ENCODE measurements around the gene ISLR2.

GRCh38 chr15:74179101-74179841 lies 48.9 kb downstream of the ISLR2 start:
- TF ChIP-seq ESRRA (CRISPR knock-in tag; IDR thresholded peaks at IDR 0.05; ENCODE audit: borderline replicate concordance) = no peak
- no peak for TF ChIP-seq TEAD4 (CRISPR knock-in tag; IDR thresholded peaks at IDR 0.05)
- no peak for TF ChIP-seq PREB (CRISPR knock-in tag; IDR thresholded peaks at IDR 0.05; ENCODE audit: borderline replicate concordance)
- no peak for TF ChIP-seq CTCF (IDR thresholded peaks at IDR 0.05)
- TF ChIP-seq GTF2I (CRISPR knock-in tag; conservative IDR thresholded peaks at IDR 0.05) = no peak
- TF ChIP-seq NFE2L1 (CRISPR knock-in tag; IDR thresholded peaks at IDR 0.05) = no peak
- TF ChIP-seq STAT6 (CRISPR knock-in tag; conservative IDR thresholded peaks at IDR 0.05; ENCODE audit: low read depth) = no peak
- TF ChIP-seq ZNF263 (CRISPR knock-in tag; IDR thresholded peaks at IDR 0.05; ENCODE audit: low read depth) = no peak
- no peak for TF ChIP-seq ZNF416 (CRISPR knock-in tag; IDR thresholded peaks at IDR 0.05)
- no peak for TF ChIP-seq CBFB (CRISPR knock-in tag; IDR thresholded peaks at IDR 0.05; ENCODE audit: low read depth)

Data from WTC11 (cell line).